ENCODE data around the gene ECI1. TPM values are rescaled to one million over a fixed set of nuclear protein-coding genes. Genes with fewer than 3 reads are reported as not detected.

The ECI1 gene
- total and polyA plus RNA-seq, 8 donors, result 31.9 to 72.5 (median 41.6) TPM

- intact Hi-C loops (cut with DNase I), result no loop called here
- peaks cover 0 to 7% (median 4%) of the 10 kb centered on the region in 3 donors for H3K4me1 ChIP-seq
- H3K27me3 ChIP-seq, result no peaks in the 10 kb centered on the region
- H3K27ac ChIP-seq, result no peak overlapping the region
- DNase-seq (no peak), FAIRE-seq (no peak), ATAC-seq (no peak)
- 72 to 75% methylated on average over 16 of the region's 16 CpGs for WGBS, 2 donors
- H3K9me3 ChIP-seq, result no peaks in the 10 kb centered on the region
- H3K36me3 ChIP-seq, result no peaks in the 10 kb centered on the region
- no peak overlapping the region for H3K4me3 ChIP-seq
- TF ChIP-seq CTCF (IDR thresholded peaks at IDR 0.05), result no peak
These were observed 22.1 kb upstream of the ECI1 start for GRCh38 chr16:2273484-2273883.

- FAIRE-seq, result no peak
- intact Hi-C loops (cut with DNase I), result no loop called here
These were observed 20.6 kb upstream of the ECI1 start for GRCh38 chr16:2271848-2272461.

GRCh38 chr16:2270588-2271470, 19.4 kb upstream of the ECI1 start:
- FAIRE-seq (no peak), DNase-seq (peak in 1 of 6 donors; percentile 40), ATAC-seq (no peak)
- Histone ChIP-seq H3K4me1 (peaks cover 4 to 14% (median 8%) of the 10 kb centered on the region in 3 donors), H3K27me3 (no peaks in the 10 kb centered on the region), H3K27ac (no peak overlapping the region), H3K9me3 (no peaks in the 10 kb centered on the region), H3K36me3 (no peaks in the 10 kb centered on the region), H3K4me3 (no peak overlapping the region)
- intact Hi-C loops (cut with DNase I), result no loop called here
- no peak for TF ChIP-seq CTCF (IDR thresholded peaks at IDR 0.05)
- 80 to 87% methylated on average over 11 to 15 of the region's 15 CpGs for WGBS, 2 donors

More at GRCh38 chr16:2271848-2272461, 20.6 kb upstream of the ECI1 start:
- peak in 1 of 6 donors; percentile 21 for DNase-seq
- 83 to 90% methylated on average over 12 to 14 of the region's 14 CpGs for WGBS, 2 donors
- Histone ChIP-seq H3K9me3 (no peaks in the 10 kb centered on the region), H3K4me1 (peaks cover 0 to 7% (median 4%) of the 10 kb centered on the region in 3 donors), H3K27ac (no peak overlapping the region), H3K36me3 (no peaks in the 10 kb centered on the region), H3K4me3 (no peak overlapping the region), H3K27me3 (no peaks in the 10 kb centered on the region)
- ATAC-seq, result no peak
- TF ChIP-seq CTCF (IDR thresholded peaks at IDR 0.05), result no peak

- no peak overlapping the region for H3K27ac ChIP-seq
- DNase-seq (peak in 1 of 6 donors; percentile 18), FAIRE-seq (no peak), ATAC-seq (no peak)
- no peak overlapping the region for H3K4me3 ChIP-seq
- intact Hi-C loops (cut with DNase I), result no loop called here
- H3K4me1 ChIP-seq, result peaks cover 4 to 20% (median 14%) of the 10 kb centered on the region in 3 donors
- TF ChIP-seq CTCF (IDR thresholded peaks at IDR 0.05), result no peak
- WGBS, 2 donors, result 82 to 86% methylated on average over 9 of the region's 9 CpGs
- H3K36me3 ChIP-seq, result no peaks in the 10 kb centered on the region
- H3K9me3 ChIP-seq, result no peaks in the 10 kb centered on the region
- H3K27me3 ChIP-seq, result no peaks in the 10 kb centered on the region
These were observed 18.7 kb upstream of the ECI1 start for GRCh38 chr16:2270070-2270462.
